Thymus (tissue), 14 donors: ENCODE measurements around the gene PARP6. TPM values are rescaled to one million over a fixed set of nuclear protein-coding genes. Genes with fewer than 3 reads are reported as not detected.

Experiments used
- DNase-seq, 9 donors: peaks; one replicate each; pipeline ENCODE4 v3.0.0-alpha.2; 2013; ENCODE audit warnings: low spot score in 9 of 9, low read depth in 6 of 9, missing footprints in 1 of 9
- H3K27ac ChIP-seq, 2 donors: one replicate each; pipeline ENCODE4 v1.5.1; 2013; ENCODE audit warnings: control low read depth in 1 of 2, low read depth in 1 of 2, low read length in 1 of 2, mild to moderate bottlenecking in 1 of 2, moderate library complexity in 1 of 2
- H3K27me3 ChIP-seq, 2 donors: one replicate each; pipeline ENCODE4 v1.5.1; 2013; ENCODE audit warnings: low read length in 1 of 2; ENCODE audit not compliant: control insufficient read depth in 2 of 2, insufficient read depth in 1 of 2
- H3K36me3 ChIP-seq, 2 donors: one replicate each; pipeline ENCODE4 v1.5.1; 2013; ENCODE audit warnings: low read length in 1 of 2, mild to moderate bottlenecking in 1 of 2, moderate library complexity in 1 of 2; ENCODE audit not compliant: control insufficient read depth in 2 of 2, insufficient read depth in 2 of 2
- H3K4me1 ChIP-seq, 2 donors: one replicate each; pipeline ENCODE4 v1.5.1; 2013; ENCODE audit warnings: low read length in 2 of 2; ENCODE audit not compliant: control insufficient read depth in 2 of 2, insufficient read depth in 2 of 2
- H3K4me3 ChIP-seq, 2 donors: one replicate each; pipeline ENCODE4 v1.5.1; 2013; ENCODE audit warnings: low read length in 2 of 2, control low read depth in 1 of 2, mild to moderate bottlenecking in 1 of 2
- H3K9me3 ChIP-seq, 2 donors: one replicate each; pipeline ENCODE4 v1.5.1; 2013; ENCODE audit warnings: low read length in 1 of 2, mild to moderate bottlenecking in 1 of 2; ENCODE audit not compliant: control insufficient read depth in 2 of 2, insufficient read depth in 1 of 2
- WGBS: extraction: QIAGEN DNeasy Blood & Tissue Kit; methylation state at CpG from one replicate; pipeline ENCODE4 v1.1.7; 2013; 5-methylcytosine and 5-hydroxymethylcytosine counted together
- long read RNA-seq, 10 donors: transcript quantifications; one replicate each; lab custom pipeline, GENCODE V29; 2026
- polyA plus RNA-seq: library from polyadenylated mRNA; stranded (reverse); fragments of 200-250 nt; gene quantifications from one replicate; pipeline ENCODE4 v1.2.3, GENCODE V29; 2013
- total RNA-seq: library from RNA; stranded (reverse); fragments of 120-200 nt; gene quantifications from one replicate; pipeline ENCODE4 v1.2.4, GENCODE V29; 2013
- donor health status: healthy.

PARP6 gene
- total RNA-seq (40.5 TPM), polyA plus RNA-seq (125 TPM)
- long read RNA-seq, donor 1, partial matches to known transcripts = 0 of 1 reads
- long read RNA-seq, donor 1, other reads (novel, unspliced or antisense) = 0 of 1 reads
- long read RNA-seq, donor 2 = 0 reads
- long read RNA-seq, donor 3, partial matches to known transcripts = 8 of 10 reads
- long read RNA-seq, donor 3, other reads (novel, unspliced or antisense) = 0 of 10 reads
- long read RNA-seq, donor 4, partial matches to known transcripts = 6 of 7 reads
- long read RNA-seq, donor 4, other reads (novel, unspliced or antisense) = 0 of 7 reads
- long read RNA-seq, donor 5, partial matches to known transcripts = 0 of 4 reads
- long read RNA-seq, donor 5, other reads (novel, unspliced or antisense) = 0 of 4 reads
- long read RNA-seq, donor 6, partial matches to known transcripts = 0 of 4 reads
- long read RNA-seq, donor 6, other reads (novel, unspliced or antisense) = 0 of 4 reads
- long read RNA-seq, donor 7 = 0 reads
- long read RNA-seq, donor 8, partial matches to known transcripts = 0 of 1 reads
- long read RNA-seq, donor 8, other reads (novel, unspliced or antisense) = 0 of 1 reads
- long read RNA-seq, donor 9, partial matches to known transcripts = 0 of 2 reads
- long read RNA-seq, donor 9, other reads (novel, unspliced or antisense) = 0 of 2 reads
- long read RNA-seq, donor 10 = 0 reads

- peaks cover under 1 to 8% of the 10 kb centered on the region in 2 donors for H3K36me3 ChIP-seq
- no peaks in the 10 kb centered on the region for H3K9me3 ChIP-seq
- DNase-seq = peak; percentile 88 to 98 (median 95)
- H3K4me1 ChIP-seq = peaks cover 11 to 21% of the 10 kb centered on the region in 2 donors
- peak within 1 kb of the TSS; percentile 73 to 94 for H3K27ac ChIP-seq
- WGBS = under 1% methylated on average over 82 of the region's 82 CpGs
- H3K27me3 ChIP-seq = no peaks in the 10 kb centered on the region
- peak within 1 kb of the TSS; percentile 77 to 86 for H3K4me3 ChIP-seq
Observed at GRCh38 chr15:72272213-72272996, at the start of gene PARP6. TSS of gene PARP6 (minus strand) at chr15:72272554. CDS start at chr15:72267477, 5,077 bp downstream.

DNA sequence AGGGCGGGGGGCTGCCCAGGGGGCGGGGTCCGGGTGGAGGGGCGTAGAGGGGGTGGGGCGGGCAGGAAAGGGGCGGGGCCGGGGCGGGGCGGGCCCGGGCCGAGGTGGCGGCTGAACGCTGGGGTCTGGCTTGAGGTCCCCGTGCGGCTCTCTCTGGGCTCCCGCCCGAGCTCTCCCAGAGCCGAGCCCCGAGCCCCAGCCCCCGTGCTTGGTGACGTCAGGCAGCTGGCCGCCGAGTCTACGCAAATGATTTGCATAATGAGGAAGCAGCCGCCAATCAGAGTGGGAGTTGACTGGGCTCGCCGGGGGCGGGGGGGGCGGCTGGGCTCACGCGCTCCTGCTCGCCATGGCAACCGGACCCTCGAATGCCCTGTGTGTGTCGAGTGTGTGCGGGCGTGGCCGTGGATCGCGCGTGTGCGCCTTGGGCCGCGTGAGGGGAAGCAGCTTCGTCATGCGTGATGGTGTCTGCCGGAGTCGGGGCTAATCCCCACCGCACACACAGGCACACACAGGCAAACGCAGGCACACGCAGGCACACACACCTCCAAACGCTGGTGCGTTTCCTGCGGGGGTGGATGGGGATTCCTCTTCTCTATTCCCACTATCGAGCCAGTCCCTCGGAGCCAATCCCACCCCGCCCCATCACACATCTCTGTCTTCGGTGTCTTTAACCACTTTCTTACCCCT, 47.8 kb upstream of the PARP6 start, which contains the start of gene CELF6:
Gene CELF6 (minus strand): TSS at position 173 of the 687 bp plus-strand sequence. CDS start 283 bp downstream, outside the sequence.
- Histone ChIP-seq H3K27me3 (peaks cover 6 to 32% of the 10 kb centered on the region in 2 donors), H3K36me3 (no peaks in the 10 kb centered on the region), H3K27ac (no peak within 1 kb of the TSS), H3K4me1 (peaks cover 4 to 7% of the 10 kb centered on the region in 2 donors), H3K9me3 (no peaks in the 10 kb centered on the region), H3K4me3 (peak within 1 kb of the TSS; percentile 24 to 52)
- DNase-seq = peak in 8 of 9 donors; percentile 24 to 81 (median 64)
- 1% methylated on average over 57 of the region's 58 CpGs for WGBS

DNA sequence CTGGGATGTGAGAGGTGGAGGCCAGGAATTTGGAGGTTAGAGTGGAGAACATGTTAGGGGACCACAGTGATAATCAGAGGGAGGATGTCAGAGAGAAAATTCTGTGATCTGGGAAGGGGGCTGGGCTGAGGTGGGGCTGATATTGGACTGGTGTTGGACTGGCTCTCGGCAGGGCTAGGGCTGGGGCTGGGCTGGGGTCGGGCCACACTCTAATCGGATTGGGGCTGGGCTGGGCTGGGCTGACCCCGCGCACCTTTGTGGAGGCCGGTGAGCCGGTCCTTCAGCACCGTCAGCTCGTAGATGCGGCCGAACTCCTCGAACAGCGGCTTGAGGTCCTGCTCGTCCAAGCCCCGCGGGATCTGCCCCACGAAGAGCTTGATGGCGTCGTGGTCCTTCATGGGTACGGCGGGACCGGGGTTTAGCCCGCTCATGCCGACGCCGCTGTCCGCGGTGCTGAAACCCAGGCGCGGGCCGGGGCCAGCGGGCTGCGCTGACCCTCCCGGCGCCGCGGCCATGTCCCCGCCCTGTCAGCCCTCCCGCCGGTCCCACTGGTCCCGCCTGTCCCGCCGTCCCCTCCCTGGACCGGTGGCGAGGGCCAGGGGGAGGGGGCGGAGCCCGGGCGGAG, 47.1 kb upstream of the PARP6 start:
- 15% methylated on average over 46 of the region's 48 CpGs for WGBS
- no peaks in the 10 kb centered on the region for H3K9me3 ChIP-seq
- H3K27ac ChIP-seq = no peak overlapping the region
- peak overlapping the region in 1 of 2 donors; percentile 52 for H3K4me3 ChIP-seq
- peaks cover 4 to 7% of the 10 kb centered on the region in 2 donors for H3K4me1 ChIP-seq
- H3K36me3 ChIP-seq = no peaks in the 10 kb centered on the region
- peaks cover 6 to 32% of the 10 kb centered on the region in 2 donors for H3K27me3 ChIP-seq
- peak in 8 of 9 donors; percentile 14 to 64 (median 41) for DNase-seq

- WGBS = 49% methylated on average over 2 of the region's 2 CpGs
- H3K27me3 ChIP-seq = peaks cover 6 to 32% of the 10 kb centered on the region in 2 donors
- H3K4me1 ChIP-seq = peaks cover 4 to 7% of the 10 kb centered on the region in 2 donors
- H3K36me3 ChIP-seq = no peaks in the 10 kb centered on the region
- H3K4me3 ChIP-seq = no peak overlapping the region
- no peaks in the 10 kb centered on the region for H3K9me3 ChIP-seq
- no peak for DNase-seq
- no peak overlapping the region for H3K27ac ChIP-seq
Observed at GRCh38 chr15:72318408-72318942, 46.1 kb upstream of the PARP6 start.

- Histone ChIP-seq H3K4me3 (no peak overlapping the region), H3K4me1 (peaks cover 4 to 7% of the 10 kb centered on the region in 2 donors), H3K27ac (no peak overlapping the region), H3K27me3 (peaks cover 6 to 28% of the 10 kb centered on the region in 2 donors), H3K9me3 (no peaks in the 10 kb centered on the region), H3K36me3 (no peaks in the 10 kb centered on the region)
- DNase-seq = no peak
- 80% methylated on average over 6 of the region's 6 CpGs for WGBS
Observed at GRCh38 chr15:72315706-72316370, 43.5 kb upstream of the PARP6 start.

- no peak overlapping the region for H3K27ac ChIP-seq
- 93% methylated on average over 2 of the region's 2 CpGs for WGBS
- no peaks in the 10 kb centered on the region for H3K4me1 ChIP-seq
- H3K36me3 ChIP-seq = no peaks in the 10 kb centered on the region
- H3K27me3 ChIP-seq = peaks cover 0 to 11% of the 10 kb centered on the region in 2 donors
- DNase-seq = no peak
- H3K4me3 ChIP-seq = no peak overlapping the region
- no peaks in the 10 kb centered on the region for H3K9me3 ChIP-seq
Observed at GRCh38 chr15:72313881-72314280, 41.5 kb upstream of the PARP6 start.

- Histone ChIP-seq H3K36me3 (no peaks in the 10 kb centered on the region), H3K9me3 (no peaks in the 10 kb centered on the region), H3K27ac (no peak overlapping the region), H3K4me3 (no peak overlapping the region), H3K27me3 (peaks cover 0 to 7% of the 10 kb centered on the region in 2 donors), H3K4me1 (no peaks in the 10 kb centered on the region)
- DNase-seq = no peak
- 88% methylated on average over 2 of the region's 2 CpGs for WGBS
Observed at GRCh38 chr15:72313448-72313840, 41.1 kb upstream of the PARP6 start.
